Activated gamma-delta T cell treated with anti-CD3 and anti-CD28 coated beads, Interleukin-2, amount 50 U/mL, for 16 hours (primary cell): ENCODE measurements around the gene ARAP3.

Experiments used
- DNase-seq: peaks from one replicate; pipeline ENCODE4 v3.0.0-alpha.2; 2020; ENCODE audit warnings: low read depth

Gene ARAP3

GRCh38 chr5:141639357-141640050 lies 42.5 kb downstream of the ARAP3 start:
- DNase-seq: no peak

GRCh38 chr5:141638771-141639170 lies 43.3 kb downstream of the ARAP3 start:
- DNase-seq: no peak

- peak; percentile 43 for DNase-seq
These were observed 44.1 kb downstream of the ARAP3 start for GRCh38 chr5:141637767-141638419.

GRCh38 chr5:141637123-141637766 lies 44.8 kb downstream of the ARAP3 start:
- peak; percentile 34 for DNase-seq

GRCh38 chr5:141636413-141637122 lies 45.5 kb downstream of the ARAP3 start, which contains the start of the genes HDAC3 and RELL2:
HDAC3 (minus strand) TSS chr5:141636849; CDS start chr5:141636790, 59 bp downstream.
RELL2 (plus strand) TSS chr5:141636997; CDS start chr5:141638226, 1,229 bp downstream.
- DNase-seq: peak; percentile 87

GRCh38 chr5:141636106-141636412 lies 46.0 kb downstream of the ARAP3 start:
- DNase-seq: no peak

- no peak for DNase-seq
These were observed 46.4 kb downstream of the ARAP3 start for GRCh38 chr5:141635646-141636045.

- DNase-seq: no peak
These were observed 47.3 kb downstream of the ARAP3 start for GRCh38 chr5:141634720-141635119.

GRCh38 chr5:141633871-141634561 lies 48.0 kb downstream of the ARAP3 start:
- DNase-seq: no peak

GRCh38 chr5:141632650-141633049 lies 49.4 kb downstream of the ARAP3 start:
- DNase-seq: no peak

- DNase-seq: no peak
These were observed 51.4 kb downstream of the ARAP3 start for GRCh38 chr5:141630570-141631140.

- DNase-seq: no peak
These were observed 53.7 kb downstream of the ARAP3 start for GRCh38 chr5:141628175-141628788.

- DNase-seq: no peak
These were observed 58.4 kb downstream of the ARAP3 start for GRCh38 chr5:141623611-141624010.

- no peak for DNase-seq
These were observed 58.8 kb downstream of the ARAP3 start for GRCh38 chr5:141623186-141623585.

- peak; percentile 99 for DNase-seq
These were observed 63.1 kb downstream of the ARAP3 start, which contains the start of gene DIAPH1 for GRCh38 chr5:141618804-141619554. DIAPH1 (minus strand) TSS chr5:141619000; CDS start chr5:141618914, 86 bp downstream.

GRCh38 chr5:141618030-141618803 lies 63.8 kb downstream of the ARAP3 start:
- DNase-seq: peak; percentile 37

GRCh38 chr5:141617682-141618029 lies 64.4 kb downstream of the ARAP3 start:
- no peak for DNase-seq

- no peak for DNase-seq
These were observed 64.9 kb downstream of the ARAP3 start for GRCh38 chr5:141617128-141617527.

- no peak for DNase-seq
These were observed 65.9 kb downstream of the ARAP3 start for GRCh38 chr5:141615991-141616720.
